NB4 (cell line): ENCODE data around the gene EGFL7.

Experiments used
- CTCF ChIP-seq: IDR thresholded peaks from one replicate; pipeline ENCODE4 v1.5.1; 2012; ENCODE audit warnings: low read depth, low read length
- MYC ChIP-seq: IDR thresholded peaks from 2 replicates; pipeline ENCODE4 v1.6.1; 2011; ENCODE audit warnings: low read depth, low read length
- POLR2A ChIP-seq: IDR thresholded peaks from 2 replicates; pipeline ENCODE4 v1.6.1; 2011; ENCODE audit warnings: mild to moderate bottlenecking; ENCODE audit not compliant: insufficient read length; ENCODE audit errors: extremely low read depth

GRCh38 chr9:136670576-136671253, 8.0 kb downstream of the EGFL7 start:
- TF ChIP-seq CTCF: no peak
- no peak for TF ChIP-seq MYC
- TF ChIP-seq POLR2A: no peak
